HG03159 (cell line): ENCODE measurements around the gene MORF4L1.
"Not testable (repeated sequence)": the region's sequence is repeated elsewhere in the genome, so short reads cannot be mapped to it uniquely, and the experiment has no call there.

Source experiments
- ATAC-seq: cut with Tn5 transposase; IDR thresholded peaks from one replicate; pipeline ENCODE4 v1.9.1; 2021; ENCODE audit warnings: mild to moderate bottlenecking, moderate library complexity; ENCODE audit not compliant: unreplicated experiment

Gene MORF4L1

GRCh38 chr15:78872155-78872971 is at the start of gene MORF4L1:
TSS of gene MORF4L1 (plus strand) at chr15:78872890. CDS start at chr15:78873018, 128 bp downstream.
- ATAC-seq, result peak; percentile 72

GRCh38 chr15:78828920-78829319 is 43.8 kb upstream of the MORF4L1 start:
- no peak for ATAC-seq

DNA sequence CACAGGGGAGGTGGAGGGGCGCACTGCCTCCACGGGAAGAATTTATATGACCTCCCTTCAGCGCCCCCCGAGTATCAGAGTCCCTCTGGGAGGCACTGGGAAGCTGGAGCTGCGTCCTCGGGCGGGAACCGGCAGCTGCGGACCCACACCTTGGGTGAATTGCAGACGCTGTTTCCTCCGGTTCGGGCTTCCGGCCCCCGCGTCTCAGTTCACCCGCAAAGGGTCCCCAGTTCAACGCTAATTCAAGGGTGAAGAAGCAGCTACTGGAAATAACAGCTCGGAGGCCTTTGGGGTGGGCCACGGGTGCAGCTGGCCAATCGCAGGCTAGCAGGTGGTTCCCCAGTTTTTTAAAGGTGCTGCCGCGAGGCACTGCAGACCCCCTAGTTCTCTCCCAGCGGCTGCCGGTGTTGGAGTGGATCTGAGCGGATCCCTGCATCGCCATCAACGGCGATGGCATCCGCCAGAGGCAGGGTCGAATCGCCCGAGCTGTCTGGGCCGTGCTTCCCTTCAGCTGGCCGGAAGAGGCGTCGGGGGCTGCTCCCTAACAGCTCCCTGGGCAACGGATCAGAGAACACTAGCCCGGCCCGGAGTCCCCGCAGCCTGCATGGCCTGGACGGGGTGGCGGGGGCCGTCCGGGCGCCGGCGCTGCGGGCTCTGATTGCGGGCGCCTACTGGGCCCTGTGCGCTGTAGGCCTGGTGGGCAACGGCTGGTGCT is 42.0 kb upstream of the MORF4L1 start:
- no peak for ATAC-seq

DNA sequence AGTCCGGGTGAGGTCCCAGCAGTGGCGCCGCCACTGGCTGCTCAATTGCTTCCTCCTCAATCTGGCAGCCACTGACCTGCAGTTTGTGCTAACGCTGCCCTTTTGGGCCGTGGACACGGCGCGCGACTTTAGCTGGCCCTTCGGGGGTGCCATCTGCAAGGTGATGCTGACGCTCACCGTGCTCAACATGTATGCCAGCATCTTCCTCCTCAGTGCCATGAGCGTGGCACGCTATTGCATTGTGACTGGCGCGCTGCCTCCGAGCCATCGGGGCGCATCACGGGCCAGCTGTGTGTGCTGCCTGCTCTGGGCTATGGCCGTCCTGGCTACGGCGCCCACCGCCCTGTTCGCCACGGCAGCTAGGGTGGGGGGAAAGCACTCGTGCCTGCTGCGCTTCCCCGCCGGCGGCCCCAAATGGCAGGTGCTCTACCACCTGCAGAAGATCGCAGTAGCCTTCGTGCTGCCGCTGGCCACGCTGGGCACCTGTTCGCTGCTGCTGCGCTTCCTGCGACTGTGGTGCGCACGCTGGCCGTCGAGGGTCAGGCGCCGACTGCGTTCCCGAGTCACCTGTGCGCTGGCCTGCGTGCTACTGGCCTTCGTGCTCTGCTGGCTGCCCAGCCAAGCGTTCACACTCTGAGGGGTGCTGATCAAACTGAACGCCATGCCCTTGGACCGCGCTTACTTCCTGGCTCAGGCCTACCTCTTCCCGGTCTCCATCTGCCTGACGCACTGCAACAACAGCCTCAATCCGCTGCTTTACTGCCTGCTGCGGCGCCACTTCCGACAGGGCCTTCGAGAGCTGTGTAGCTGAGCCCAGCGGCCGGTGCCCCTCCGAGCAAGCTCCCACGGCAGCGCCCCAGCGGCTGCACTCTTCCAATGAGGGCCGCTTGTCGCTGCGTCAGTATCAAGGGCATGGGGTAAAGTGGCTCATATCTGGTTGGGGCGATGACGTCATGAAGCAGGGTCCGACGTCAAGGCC is 41.2 kb upstream of the MORF4L1 start:
- no peak for ATAC-seq

GRCh38 chr15:78836333-78836732 is 36.4 kb upstream of the MORF4L1 start:
- ATAC-seq, result no peak

DNA sequence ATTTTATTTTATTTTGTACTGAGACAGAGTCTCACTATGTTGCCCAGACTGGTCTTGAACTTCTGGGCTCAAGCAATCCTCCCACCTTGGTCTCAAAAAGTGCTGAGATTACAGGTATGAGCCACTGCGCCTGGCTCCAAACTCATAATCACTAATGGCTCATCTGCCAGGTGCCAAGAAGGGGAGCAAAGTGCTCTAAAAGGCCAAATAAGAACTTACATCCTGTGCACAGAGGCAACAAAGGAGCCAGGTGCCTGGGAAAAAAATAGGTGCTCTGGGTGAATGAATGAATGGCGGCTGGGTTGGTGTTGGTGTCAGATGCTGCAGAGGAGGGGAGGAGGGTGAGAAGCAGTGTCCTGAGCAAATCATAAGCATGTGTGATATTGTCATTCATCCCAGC is 35.6 kb upstream of the MORF4L1 start:
- no peak for ATAC-seq

- ATAC-seq, result no peak
Observed at GRCh38 chr15:78837543-78837942, 35.1 kb upstream of the MORF4L1 start.

DNA sequence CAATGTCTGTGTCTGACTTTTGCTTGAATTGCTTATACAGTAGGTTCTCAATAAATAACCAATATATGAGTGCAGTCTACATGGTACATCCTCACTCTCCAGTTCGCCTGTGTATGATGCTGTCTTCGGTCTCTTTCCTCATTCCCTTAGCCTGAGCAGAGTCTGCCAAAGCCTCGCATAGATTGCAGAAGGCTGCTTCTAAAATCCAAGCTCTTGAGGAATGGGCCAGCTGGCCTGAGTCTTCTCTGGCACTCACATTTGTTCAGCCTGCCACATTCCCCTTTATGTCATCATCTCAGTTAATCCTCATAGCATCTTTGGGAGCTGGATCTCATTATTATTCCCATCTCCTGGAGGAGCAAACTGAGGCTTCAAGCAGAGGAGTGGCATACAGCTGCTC is 34.2 kb upstream of the MORF4L1 start:
- ATAC-seq, result no peak

GRCh38 chr15:78839151-78839550 is 33.5 kb upstream of the MORF4L1 start:
- not testable (repeated sequence) for ATAC-seq

GRCh38 chr15:78840661-78841375 is 31.9 kb upstream of the MORF4L1 start:
- no peak for ATAC-seq

GRCh38 chr15:78841376-78841706 is 31.3 kb upstream of the MORF4L1 start:
- ATAC-seq, result no peak

DNA sequence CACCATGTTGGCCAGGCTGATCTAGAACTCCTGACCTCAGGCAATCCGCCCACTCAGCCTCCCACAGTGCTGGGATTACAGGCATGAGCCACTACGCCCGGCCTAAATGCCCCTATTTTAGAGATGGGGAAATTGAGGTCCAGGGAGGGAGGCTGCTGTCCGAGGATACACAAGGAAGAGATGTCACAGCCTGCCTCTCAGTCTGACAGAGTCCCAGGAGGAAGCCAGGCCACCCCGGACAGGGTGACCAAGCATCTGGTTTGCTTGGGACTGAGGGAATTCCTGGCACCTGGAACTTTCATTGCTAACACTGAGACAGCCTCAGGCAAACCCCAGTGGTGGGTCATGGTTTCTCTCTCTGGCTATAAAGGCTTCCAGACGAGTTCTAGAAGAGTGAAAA is 30.8 kb upstream of the MORF4L1 start:
- ATAC-seq, result no peak

- ATAC-seq, result no peak
Observed at GRCh38 chr15:78842519-78842918, 30.2 kb upstream of the MORF4L1 start.

GRCh38 chr15:78846906-78847305 is 25.8 kb upstream of the MORF4L1 start:
- ATAC-seq, result not testable (repeated sequence)

DNA sequence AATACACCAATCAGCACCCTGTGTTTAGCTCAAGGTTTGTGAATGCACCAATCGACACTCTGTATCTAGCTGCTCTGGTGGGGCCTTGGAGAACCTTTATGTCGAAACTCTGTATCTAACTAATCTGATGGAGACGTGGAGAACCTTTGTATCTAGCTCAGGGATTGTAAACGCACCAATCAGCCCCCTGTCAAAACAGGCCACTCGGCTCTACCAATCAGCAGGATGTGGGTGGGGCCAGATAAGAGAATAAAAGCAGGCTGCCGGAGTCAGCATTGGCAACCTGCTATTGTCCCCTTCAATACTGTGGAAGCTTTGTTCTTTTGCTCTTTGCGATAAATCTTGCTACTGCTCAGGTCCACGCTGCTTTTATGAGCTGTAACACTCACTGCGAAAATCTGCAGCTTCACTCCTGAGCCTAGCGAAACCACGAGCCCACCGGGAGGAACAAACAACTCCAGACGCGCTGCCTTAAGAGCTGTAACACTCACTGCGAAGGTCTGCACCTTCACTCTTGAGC is 25.2 kb upstream of the MORF4L1 start:
- ATAC-seq, result not testable (repeated sequence)

DNA sequence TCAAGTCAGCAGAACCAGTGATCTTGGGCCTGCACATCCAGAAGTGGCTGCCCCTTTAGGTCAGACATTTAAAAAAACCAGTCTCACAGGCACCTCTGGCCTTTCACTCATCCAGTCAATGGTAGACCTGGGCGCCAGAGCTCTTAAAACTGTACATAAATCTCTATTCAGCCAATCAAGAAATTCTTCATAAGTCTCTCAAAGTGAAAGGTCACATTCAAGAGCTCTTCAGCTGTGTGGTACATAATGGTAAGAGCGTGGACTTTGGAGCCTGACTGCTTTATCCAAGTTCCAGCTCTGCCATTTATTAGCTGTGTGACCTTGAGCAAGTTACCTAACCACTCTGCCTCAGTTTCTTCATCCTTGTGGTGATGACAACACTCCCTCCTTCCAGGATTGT is 22.3 kb upstream of the MORF4L1 start:
- no peak for ATAC-seq

DNA sequence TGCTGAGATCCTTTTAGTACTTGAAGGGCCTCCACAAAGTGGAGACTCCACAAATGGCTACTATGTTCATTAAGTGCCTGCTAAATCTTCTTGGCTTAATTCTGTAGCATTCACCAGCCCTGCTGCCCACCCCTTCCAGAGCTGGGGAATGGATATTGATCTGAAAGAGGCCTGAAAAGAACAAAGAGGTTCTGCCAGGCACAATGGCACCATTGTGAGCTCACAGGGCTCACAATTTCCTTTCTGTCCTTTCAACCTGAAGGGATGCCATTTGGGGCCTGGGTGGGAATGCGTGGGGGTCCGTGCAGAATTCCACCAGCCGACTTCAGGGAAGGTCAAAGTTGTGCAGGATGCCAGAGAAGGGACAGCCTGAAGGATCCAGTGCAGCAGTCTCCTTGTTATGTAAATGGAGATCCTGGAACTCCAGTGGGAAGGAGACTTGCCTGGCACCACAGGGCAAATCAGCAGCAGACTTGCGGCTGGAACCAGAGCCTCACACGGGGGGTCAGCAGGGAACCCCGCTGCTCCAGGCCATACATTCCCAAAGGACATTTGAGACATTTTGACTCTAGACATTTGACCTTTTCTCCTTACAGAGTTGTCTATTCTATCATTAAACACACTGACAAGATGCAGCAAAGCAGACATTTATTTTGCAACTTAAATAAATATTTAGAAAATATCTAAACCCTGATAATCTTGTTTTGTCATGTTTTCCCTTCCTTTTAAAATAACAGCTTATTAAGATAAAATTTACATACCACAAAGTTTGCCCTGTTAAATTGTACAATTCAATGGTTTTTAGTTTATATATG is 21.5 kb upstream of the MORF4L1 start:
- no peak for ATAC-seq

DNA sequence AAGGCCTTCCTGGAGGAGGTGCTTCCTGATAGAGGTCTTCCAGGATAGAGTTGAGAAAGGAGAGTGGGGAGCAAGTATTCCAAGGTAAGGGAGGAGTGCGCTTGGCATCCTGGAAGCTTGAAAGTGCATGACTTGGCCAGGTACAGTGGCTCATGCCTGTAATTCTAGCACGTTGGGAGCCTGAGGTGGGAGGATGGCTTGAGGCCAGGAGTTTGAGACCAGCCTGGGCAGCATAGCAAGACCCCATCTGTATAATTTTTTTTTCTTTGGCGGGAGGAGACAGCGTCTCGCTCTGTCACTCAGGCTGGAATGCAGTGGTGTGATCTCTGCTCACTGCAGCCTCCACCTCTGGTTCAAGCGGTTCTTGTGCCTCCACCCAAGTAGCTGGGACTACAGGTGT is 19.2 kb upstream of the MORF4L1 start:
- ATAC-seq, result no peak

- ATAC-seq, result no peak
Observed at GRCh38 chr15:78854833-78855372, 17.8 kb upstream of the MORF4L1 start.
